Epithelial cell of proximal tubule (primary cell): ENCODE measurements around the gene SLC2A8. TPM values are rescaled to one million over a fixed set of nuclear protein-coding genes. Genes with fewer than 3 reads are reported as not detected.

Experiments
- DNase-seq: peaks from one replicate; pipeline ENCODE4 v3.0.0-alpha.2; 2011; ENCODE audit warnings: low read depth
- H3K4me3 ChIP-seq: 2 replicates; pipeline ENCODE4 v1.5.1; 2011; ENCODE audit warnings: low read depth, mild to moderate bottlenecking, low read length
- CTCF ChIP-seq: conservative IDR thresholded peaks from 2 replicates; pipeline ENCODE4 v1.5.1; 2012; ENCODE audit warnings: low read depth, mild to moderate bottlenecking, low read length
- total RNA-seq: library from RNA; depleted of rRNA; stranded (reverse); fragments of >200 nt; gene quantifications from 2 replicates; pipeline ENCODE4 v1.2.3, GENCODE V29; 2015

The SLC2A8 gene
- total RNA-seq, 1 donor from 2014 or later = 18.2 TPM

GRCh38 chr9:127382541-127382940 is 14.4 kb upstream of the SLC2A8 start:
- no peak overlapping the region for H3K4me3 ChIP-seq
- TF ChIP-seq CTCF = no peak
- no peak for DNase-seq

- H3K4me3 ChIP-seq = no peak overlapping the region
- DNase-seq = no peak
- TF ChIP-seq CTCF = no peak
Measured at GRCh38 chr9:127384016-127384730, 12.8 kb upstream of the SLC2A8 start.

GRCh38 chr9:127384901-127385300 is 12.1 kb upstream of the SLC2A8 start:
- H3K4me3 ChIP-seq = no peak overlapping the region
- DNase-seq = no peak
- TF ChIP-seq CTCF = no peak

- no peak for DNase-seq
- no peak overlapping the region for H3K4me3 ChIP-seq
- no peak for TF ChIP-seq CTCF
Measured at GRCh38 chr9:127386249-127386648, 10.7 kb upstream of the SLC2A8 start.

GRCh38 chr9:127386981-127387380 is 10.0 kb upstream of the SLC2A8 start:
- TF ChIP-seq CTCF = no peak
- no peak for DNase-seq

GRCh38 chr9:127388037-127388855 is 8.7 kb upstream of the SLC2A8 start:
- no peak for DNase-seq
- TF ChIP-seq CTCF = no peak

More at GRCh38 chr9:127386981-127387380, 10.0 kb upstream of the SLC2A8 start:
- H3K4me3 ChIP-seq = no peak overlapping the region

More at GRCh38 chr9:127388037-127388855, 8.7 kb upstream of the SLC2A8 start:
- no peak overlapping the region for H3K4me3 ChIP-seq
